HG02885 (cell line): ENCODE results near the gene ADH6.
"Not testable (repeated sequence)": the region's sequence is repeated elsewhere in the genome, so short reads cannot be mapped to it uniquely, and the experiment has no call there.

Experiments
- ATAC-seq: cut with Tn5 transposase; IDR thresholded peaks from one replicate; pipeline ENCODE4 v1.9.1; 2021; ENCODE audit warnings: mild to moderate bottlenecking; ENCODE audit not compliant: unreplicated experiment, poor library complexity

Gene ADH6

GRCh38 chr4:99200138-99200537 is 18.9 kb downstream of the ADH6 start:
- ATAC-seq = no peak

GRCh38 chr4:99190336-99190735 is 28.7 kb downstream of the ADH6 start:
- no peak for ATAC-seq

GRCh38 chr4:99189900-99190299 is 29.1 kb downstream of the ADH6 start:
- not testable (repeated sequence) for ATAC-seq

GRCh38 chr4:99186029-99186428 is 33.0 kb downstream of the ADH6 start:
- ATAC-seq = no peak

- ATAC-seq = no peak
Measured at GRCh38 chr4:99185581-99185980, 33.5 kb downstream of the ADH6 start.

GRCh38 chr4:99180382-99181070 is 38.5 kb downstream of the ADH6 start:
- ATAC-seq = no peak

- no peak for ATAC-seq
Measured at GRCh38 chr4:99179626-99180025, 39.4 kb downstream of the ADH6 start.

GRCh38 chr4:99179178-99179577 is 39.9 kb downstream of the ADH6 start:
- ATAC-seq = no peak

- no peak for ATAC-seq
Measured at GRCh38 chr4:99166544-99166943, 52.5 kb downstream of the ADH6 start.

- ATAC-seq = no peak
Measured at GRCh38 chr4:99165978-99166377, 53.1 kb downstream of the ADH6 start.

GRCh38 chr4:99161373-99162099 is 57.5 kb downstream of the ADH6 start:
- no peak for ATAC-seq

GRCh38 chr4:99159699-99160098 is 59.3 kb downstream of the ADH6 start:
- ATAC-seq = no peak

- ATAC-seq = no peak
Measured at GRCh38 chr4:99157478-99157935, 61.5 kb downstream of the ADH6 start.

GRCh38 chr4:99156992-99157391 is 62.1 kb downstream of the ADH6 start:
- no peak for ATAC-seq

GRCh38 chr4:99154658-99155342 is 64.2 kb downstream of the ADH6 start:
- no peak for ATAC-seq
